CD4-positive, alpha-beta T cell treated with Interleukin-4 for 4 hours (primary cell): ENCODE data around the gene HOXA10.

Experiments
- DNase-seq: peaks from one replicate; pipeline ENCODE4 v3.0.0-alpha.2; 2020

HOXA10 gene

GRCh38 chr7:27179030-27179429 lies 4.9 kb upstream of the HOXA10 start:
- DNase-seq, result no peak

GRCh38 chr7:27178366-27178765 lies 4.2 kb upstream of the HOXA10 start:
- DNase-seq, result no peak

GRCh38 chr7:27177795-27178320 lies 3.7 kb upstream of the HOXA10 start:
- no peak for DNase-seq

GRCh38 chr7:27176962-27177794 lies 3.1 kb upstream of the HOXA10 start:
- no peak for DNase-seq

GRCh38 chr7:27176524-27176845 lies 2.4 kb upstream of the HOXA10 start:
- no peak for DNase-seq

GRCh38 chr7:27175626-27176523 lies 1.8 kb upstream of the HOXA10 start:
- DNase-seq, result no peak

GRCh38 chr7:27174874-27175625 lies 930 bp upstream of the HOXA10 start:
- no peak for DNase-seq

GRCh38 chr7:27173511-27173955 lies 587 bp downstream of the HOXA10 start:
- DNase-seq, result peak; percentile 22

GRCh38 chr7:27172823-27173510 lies 1.2 kb downstream of the HOXA10 start:
- no peak for DNase-seq

- DNase-seq, result no peak
Observed at GRCh38 chr7:27172315-27172774, 1.8 kb downstream of the HOXA10 start.

GRCh38 chr7:27171637-27172314 lies 2.3 kb downstream of the HOXA10 start:
- DNase-seq, result no peak

- no peak for DNase-seq
Observed at GRCh38 chr7:27171325-27171636, 2.8 kb downstream of the HOXA10 start.

- no peak for DNase-seq
Observed at GRCh38 chr7:27170426-27171324, 3.4 kb downstream of the HOXA10 start.

- DNase-seq, result no peak
Observed at GRCh38 chr7:27169658-27170425, 4.3 kb downstream of the HOXA10 start.

- DNase-seq, result no peak
Observed at GRCh38 chr7:27168265-27168947, 5.7 kb downstream of the HOXA10 start.

- DNase-seq, result no peak
Observed at GRCh38 chr7:27167916-27168264, 6.2 kb downstream of the HOXA10 start.

GRCh38 chr7:27166531-27167505 lies 7.3 kb downstream of the HOXA10 start:
- DNase-seq, result no peak

GRCh38 chr7:27165996-27166530 lies 8.1 kb downstream of the HOXA10 start:
- DNase-seq, result no peak
